Body of pancreas (tissue), 4 donors: ENCODE data around the gene ADD1. TPM values are rescaled to one million over a fixed set of nuclear protein-coding genes. Genes with fewer than 3 reads are reported as not detected.

ENCODE experiments used
- ATAC-seq: fragments of 150-250 bp; one replicate; pipeline ENCODE4 v1.9.1; 2016
- DNase-seq, 4 donors: peaks; one replicate each; pipeline ENCODE4 v3.0.0-alpha.2; 2019
- H3K27ac ChIP-seq, 4 donors: fragments of 200-600 bp; sonication (generic); 1 replicate in 3 of 4; 2 replicates in 1 of 4; pipeline versions ENCODE4 v1.5.1 to v1.6.1; 2016 to 2019; ENCODE audit warnings: mild to moderate bottlenecking in 1 of 4, mixed read lengths in 1 of 4, moderate library complexity in 1 of 4
- H3K27me3 ChIP-seq, 2 donors: fragments of 200-600 bp; sonication (generic); one replicate each; pipeline ENCODE4 v1.6.0; 2016; ENCODE audit warnings: mild to moderate bottlenecking in 1 of 2
- H3K36me3 ChIP-seq, 2 donors: fragments of 200-600 bp; sonication (generic); replicated peaks in 1 of 2; 2 replicates each; pipeline ENCODE4 v1.5.1; 2016; ENCODE audit warnings: low read depth in 2 of 2; ENCODE audit not compliant: insufficient read depth in 1 of 2
- H3K4me1 ChIP-seq: fragments of 200-600 bp; sonication (generic); one replicate; pipeline ENCODE4 v1.6.0; 2016
- H3K4me3 ChIP-seq, 2 donors: fragments of 200-600 bp; sonication (generic); 1 replicate in 1 of 2; 2 replicates in 1 of 2; pipeline ENCODE4 v1.5.1; 2016 to 2019
- H3K9me3 ChIP-seq, 3 donors: fragments of 200-600 bp; sonication (generic); 1 replicate in 2 of 3; 2 replicates in 1 of 3; pipeline ENCODE4 v1.5.1; 2016
- CTCF ChIP-seq, 7 experiments: fragments of 450-650 bp in 4 of 7; fragments of 200-600 bp in 3 of 7; sonication (generic) in 3 of 7; IDR thresholded peaks; one replicate each; pipeline ENCODE4 v1.5.1; 2016 to 2019; ENCODE audit warnings: antibody characterized with exemption in 7 of 7
- POLR2A ChIP-seq, 3 donors: fragments of 450-650 bp; IDR thresholded peaks; one replicate each; pipeline ENCODE4 v1.6.1; 2016; ENCODE audit warnings: antibody characterized with exemption in 3 of 3, mild to moderate bottlenecking in 2 of 3
- WGBS, 2 donors: methylation state at CpG; one replicate each; pipeline ENCODE4 v1.1.5; 2017; 5-methylcytosine and 5-hydroxymethylcytosine counted together
- intact Hi-C: fragments of 100-400 bp; cut with DNase I; formaldehyde crosslinking; loops from one replicate; pipeline ENCODE4 v1.15.1; 2023
- total RNA-seq, 2 donors: library from RNA; depleted of rRNA; stranded (reverse); fragments of >200 nt; gene quantifications; one replicate each; pipeline ENCODE4 v1.1.0, GENCODE V29; 2016

Gene ADD1
- total RNA-seq = 100 to 1,000 TPM in 1 of 2 donors, 10 to 100 TPM in 1; 84.1 to 266 TPM

- DNase-seq (peak; percentile 89 to 94 (median 93)), ATAC-seq (peak; percentile 98)
- peak within 1 kb of the TSS; percentile 76 to 96 (median 88) for H3K27ac ChIP-seq
- peaks cover 40% of the 10 kb centered on the region for H3K4me1 ChIP-seq
- H3K9me3 ChIP-seq = no peaks in the 10 kb centered on the region
- no peaks in the 10 kb centered on the region for H3K27me3 ChIP-seq
- H3K4me3 ChIP-seq = peak within 1 kb of the TSS; percentile 73 to 81
- intact Hi-C loops = loop anchor here (10.0 kb wide), 1 partner anchor 79 kb away; no protein-coding TSS in a partner anchor
- no peaks in the 10 kb centered on the region for H3K36me3 ChIP-seq
- 1% methylated on average over 63 of the region's 65 CpGs; no CpG with 5 or more reads in 1 of the 2 donors for WGBS, 2 donors
- no peak for TF ChIP-seq CTCF (IDR thresholded peaks at IDR 0.05)
- peak; percentile 83 to 91 (median 88) for TF ChIP-seq POLR2A (IDR thresholded peaks at IDR 0.05)
Observed at GRCh38 chr4:2843263-2843940, at the start of gene ADD1. ADD1 (plus strand) TSS chr4:2843844; CDS start chr4:2875916, 32,072 bp downstream.

GRCh38 chr4:2794486-2795299 is 49.0 kb upstream of the ADD1 start:
- ATAC-seq = no peak
- peaks cover 82% of the 10 kb centered on the region for H3K4me1 ChIP-seq
- no peak overlapping the region for H3K4me3 ChIP-seq
- DNase-seq = peak; percentile 38 to 78 (median 57)
- TF ChIP-seq POLR2A (IDR thresholded peaks at IDR 0.05) = peak in 1 of 3 donors; percentile 38
- TF ChIP-seq CTCF (IDR thresholded peaks at IDR 0.05) = no peak
- H3K36me3 ChIP-seq = no peaks in the 10 kb centered on the region
- intact Hi-C loops = no loop called here
- peak overlapping the region; percentile 58 to 86 (median 82) for H3K27ac ChIP-seq
- no peaks in the 10 kb centered on the region for H3K9me3 ChIP-seq
- 50 to 54% methylated on average over 7 to 11 of the region's 11 CpGs for WGBS, 2 donors
- H3K27me3 ChIP-seq = no peaks in the 10 kb centered on the region

GRCh38 chr4:2795300-2795892 is 48.2 kb upstream of the ADD1 start:
- Histone ChIP-seq H3K4me3 (no peak overlapping the region), H3K4me1 (peaks cover 89% of the 10 kb centered on the region), H3K9me3 (no peaks in the 10 kb centered on the region), H3K36me3 (no peaks in the 10 kb centered on the region), H3K27ac (peak overlapping the region; percentile 67 to 86 (median 82)), H3K27me3 (no peaks in the 10 kb centered on the region)
- peak in 1 of 4 donors; percentile 17 for DNase-seq
- 88 to 94% methylated on average over 16 to 17 of the region's 17 CpGs for WGBS, 2 donors
- intact Hi-C loops = no loop called here
- no peak for TF ChIP-seq CTCF (IDR thresholded peaks at IDR 0.05)
- no peak for ATAC-seq

GRCh38 chr4:2795893-2796848 is 47.5 kb upstream of the ADD1 start:
- DNase-seq (peak; percentile 91 to 97 (median 94)), ATAC-seq (peak; percentile 61)
- H3K27me3 ChIP-seq = no peaks in the 10 kb centered on the region
- 54 to 60% methylated on average over 11 to 27 of the region's 27 CpGs for WGBS, 2 donors
- intact Hi-C loops = no loop called here
- peak overlapping the region; percentile 67 to 86 (median 82) for H3K27ac ChIP-seq
- no peaks in the 10 kb centered on the region for H3K36me3 ChIP-seq
- H3K9me3 ChIP-seq = no peaks in the 10 kb centered on the region
- no peak overlapping the region for H3K4me3 ChIP-seq
- TF ChIP-seq POLR2A (IDR thresholded peaks at IDR 0.05) = peak; percentile 11 to 55 (median 35)
- TF ChIP-seq CTCF (IDR thresholded peaks at IDR 0.05) = peak in 4 of 7 experiments; percentile 10 to 32 (median 18)
- peaks cover 96% of the 10 kb centered on the region for H3K4me1 ChIP-seq
